IMR-90 (cell line): ENCODE measurements around the gene TMSB15C. TPM values are rescaled to one million over a fixed set of nuclear protein-coding genes. Genes with fewer than 3 reads are reported as not detected.
A peak's percentile ranks its signal among the peaks of the same experiment; 100 is the strongest.

ENCODE experiments used
- ATAC-seq: fragments of 200-7000 bp; cut with Tn5 transposase; 2 replicates; pipeline ENCODE4 v1.9.1; 2020; ENCODE audit warnings: low read depth, mild to moderate bottlenecking, moderate library complexity
- BruUV-seq: library from RNA; stranded (reverse); fragments of 400-500 nt; replicated peaks from 2 replicates; lab custom pipeline; 2021; lab: Mats Ljungman, UMichigan
- CTCF ChIA-PET: fragments of 300-600 bp; formaldehyde crosslinking; extraction: SDS; loops from one replicate; lab custom pipeline; 2021; ENCODE audit warnings: antibody characterized with exemption; lab: Yijun Ruan, JAX
- POLR2A ChIA-PET: fragments of 300-600 bp; sonication (Branson Sonifier 250); formaldehyde crosslinking; loops from one replicate; lab custom pipeline; 2022; ENCODE audit warnings: antibody characterized with exemption; ENCODE audit not compliant: unreplicated experiment; lab: Charles Lee
- DNase-seq: peaks from one replicate; pipeline ENCODE4 v3.0.0; 2013
- H2AFZ ChIP-seq: replicated peaks from 2 replicates; pipeline ENCODE3; 2013; ENCODE audit warnings: low read length, mild to moderate bottlenecking; ENCODE audit not compliant: poor library complexity
- H2AK5ac ChIP-seq: 2 replicates; pipeline ENCODE4 v1.6.1; 2013; ENCODE audit warnings: low read depth, low read length, inconsistent platforms
- H2AK9ac ChIP-seq: replicated peaks from 2 replicates; pipeline ENCODE3; 2013; ENCODE audit warnings: mild to moderate bottlenecking, low read depth, low read length, moderate library complexity; ENCODE audit not compliant: poor library complexity
- H2BK120ac ChIP-seq: 2 replicates; pipeline ENCODE4 v1.6.1; 2013; ENCODE audit warnings: low read depth, low read length, inconsistent platforms
- H2BK15ac ChIP-seq: 3 replicates; pipeline ENCODE4 v1.6.1; 2013; ENCODE audit warnings: low read depth, low read length, inconsistent platforms
- H2BK20ac ChIP-seq: 2 replicates; pipeline ENCODE4 v1.6.1; 2013; ENCODE audit warnings: low read depth, mild to moderate bottlenecking, inconsistent platforms, low read length, moderate library complexity
- H2BK5ac ChIP-seq: 2 replicates; pipeline ENCODE4 v1.6.1; 2013; ENCODE audit warnings: mild to moderate bottlenecking, low read depth, low read length, inconsistent platforms; ENCODE audit not compliant: poor library complexity, severe bottlenecking
- H3K14ac ChIP-seq: replicated peaks from 2 replicates; pipeline ENCODE4 v1.6.1; 2013; ENCODE audit warnings: low read depth, low read length, inconsistent platforms
- H3K18ac ChIP-seq: 2 replicates; pipeline ENCODE4 v1.6.1; 2013; ENCODE audit warnings: low read depth, low read length, control low read depth
- H3K23ac ChIP-seq: 2 replicates; pipeline ENCODE4 v1.6.1; 2013; ENCODE audit warnings: low read depth, low read length, inconsistent platforms
- H3K27ac ChIP-seq: 2 replicates; pipeline ENCODE4 v1.5.1; 2013; ENCODE audit warnings: mild to moderate bottlenecking, control low read depth, low read length; ENCODE audit not compliant: insufficient read depth
- H3K27me3 ChIP-seq: 2 replicates; pipeline ENCODE4 v1.6.1; 2013; ENCODE audit warnings: low read length; ENCODE audit not compliant: control insufficient read depth, insufficient read depth
- H3K36me3 ChIP-seq: 2 replicates; pipeline ENCODE4 v1.6.1; 2013; ENCODE audit warnings: low read length, mixed read lengths; ENCODE audit not compliant: control insufficient read depth, insufficient read depth
- H3K4ac ChIP-seq: 2 replicates; pipeline ENCODE4 v1.6.1; 2013; ENCODE audit warnings: low read depth, low read length, inconsistent platforms
- H3K4me1 ChIP-seq: 2 replicates; pipeline ENCODE4 v1.6.1; 2013; ENCODE audit warnings: low read length, mixed read lengths; ENCODE audit not compliant: control insufficient read depth, insufficient read depth
- H3K4me2 ChIP-seq: 2 replicates; pipeline ENCODE4 v1.6.1; 2013; ENCODE audit warnings: low read depth, mild to moderate bottlenecking, control low read depth, low read length, moderate library complexity
- H3K4me3 ChIP-seq: 2 replicates; pipeline ENCODE4 v1.5.1; 2013; ENCODE audit warnings: low read depth, mild to moderate bottlenecking, control low read depth, low read length, moderate library complexity; ENCODE audit not compliant: insufficient read depth
- H3K56ac ChIP-seq: 2 replicates; pipeline ENCODE4 v1.6.1; 2013; ENCODE audit warnings: low read length, inconsistent platforms; ENCODE audit not compliant: insufficient read depth; ENCODE audit errors: extremely low read depth
- H3K79me1 ChIP-seq, 2 experiments: 2 replicates each; pipeline ENCODE4 v1.6.1; 2013; ENCODE audit warnings: low read length in 2 of 2, inconsistent platforms in 1 of 2, low read depth in 1 of 2
- H3K9ac ChIP-seq: 2 replicates; pipeline ENCODE4 v1.6.1; 2013; ENCODE audit warnings: low read depth, low read length, control low read depth
- H3K9me1 ChIP-seq: 2 replicates; pipeline ENCODE4 v1.6.1; 2013; ENCODE audit warnings: low read length, inconsistent platforms; ENCODE audit not compliant: insufficient read depth
- H3K9me3 ChIP-seq: 2 replicates; pipeline ENCODE4 v1.6.1; 2013; ENCODE audit warnings: low read length; ENCODE audit not compliant: control insufficient read depth, insufficient read depth
- H4K20me1 ChIP-seq: 2 replicates; pipeline ENCODE4 v1.6.1; 2013; ENCODE audit warnings: low read length, inconsistent platforms; ENCODE audit not compliant: insufficient read depth
- H4K5ac ChIP-seq: 2 replicates; pipeline ENCODE4 v1.6.1; 2013; ENCODE audit warnings: mild to moderate bottlenecking, low read depth, low read length, control low read depth
- H4K8ac ChIP-seq, 2 experiments: 2 replicates each; pipeline ENCODE4 v1.6.1; 2013; ENCODE audit warnings: low read depth in 2 of 2, low read length in 2 of 2, control low read depth in 1 of 2, inconsistent platforms in 1 of 2
- H4K91ac ChIP-seq: 2 replicates; pipeline ENCODE4 v1.6.1; 2013; ENCODE audit warnings: low read depth, low read length, inconsistent platforms; ENCODE audit not compliant: insufficient read depth
- BHLHE40 ChIP-seq: fragments of 150-350 bp; IDR thresholded peaks from 2 replicates; pipeline ENCODE4 v1.6.1; 2016; ENCODE audit warnings: mild to moderate bottlenecking, low read depth, low read length
- CEBPB ChIP-seq: IDR thresholded peaks from 2 replicates; pipeline ENCODE4 v1.6.1; 2012; ENCODE audit warnings: low read depth, low read length, improper control_type of control experiment
- CHD1 ChIP-seq: IDR thresholded peaks from 2 replicates; pipeline ENCODE4 v1.6.1; 2012; ENCODE audit warnings: low read depth, low read length, improper control_type of control experiment
- CTCF ChIP-seq: conservative IDR thresholded peaks from 2 replicates; pipeline ENCODE4 v1.5.1; 2012; ENCODE audit warnings: mild to moderate bottlenecking, low read depth, low read length, improper control_type of control experiment
- ELK1 ChIP-seq: fragments of 150-350 bp; IDR thresholded peaks from 2 replicates; pipeline ENCODE4 v1.6.1; 2016; ENCODE audit warnings: low read depth, mild to moderate bottlenecking, low read length, moderate library complexity, borderline replicate concordance
- FOS ChIP-seq: fragments of 150-350 bp; IDR thresholded peaks from 2 replicates; pipeline ENCODE4 v1.6.1; 2016; ENCODE audit warnings: low read depth, low read length
- MAFK ChIP-seq: IDR thresholded peaks from 2 replicates; pipeline ENCODE4 v1.6.1; 2012; ENCODE audit warnings: low read depth, low read length, improper control_type of control experiment
- MAZ ChIP-seq: IDR thresholded peaks from 2 replicates; pipeline ENCODE4 v1.6.1; 2012; ENCODE audit warnings: low read depth, mild to moderate bottlenecking, low read length, improper control_type of control experiment, moderate library complexity, borderline replicate concordance
- MXI1 ChIP-seq: IDR thresholded peaks from 2 replicates; pipeline ENCODE4 v1.6.1; 2012; ENCODE audit warnings: low read depth, mild to moderate bottlenecking, low read length, moderate library complexity, borderline replicate concordance
- NFE2L2 ChIP-seq: fragments of 150-350 bp; IDR thresholded peaks from 2 replicates; pipeline ENCODE4 v1.6.1; 2016; ENCODE audit warnings: low read depth, mild to moderate bottlenecking, low read length
- POLR2A ChIP-seq: IDR thresholded peaks from 2 replicates; pipeline ENCODE4 v1.6.1; 2012; ENCODE audit warnings: mild to moderate bottlenecking, low read depth, low read length
- RAD21 ChIP-seq: IDR thresholded peaks from 2 replicates; pipeline ENCODE4 v1.6.1; 2012; ENCODE audit warnings: low read length, improper control_type of control experiment
- RCOR1 ChIP-seq: IDR thresholded peaks from 2 replicates; pipeline ENCODE4 v1.6.1; 2012; ENCODE audit warnings: mild to moderate bottlenecking, low read length, improper control_type of control experiment; ENCODE audit not compliant: insufficient replicate concordance
- RFX5 ChIP-seq: IDR thresholded peaks from 2 replicates; pipeline ENCODE4 v1.8.0; 2012; ENCODE audit warnings: low read depth, mild to moderate bottlenecking, low read length, moderate library complexity
- SMC3 ChIP-seq: fragments of 150-350 bp; IDR thresholded peaks from 2 replicates; pipeline ENCODE4 v1.6.1; 2016; ENCODE audit warnings: low read depth, mild to moderate bottlenecking, antibody characterized with exemption, low read length, moderate library complexity
- USF2 ChIP-seq: fragments of 150-350 bp; IDR thresholded peaks from 2 replicates; pipeline ENCODE4 v1.6.1; 2017; ENCODE audit warnings: mild to moderate bottlenecking, antibody characterized with exemption, low read length, low read depth
- WGBS, 2 experiments: methylation state at CpG; one replicate each; pipeline versions ENCODE4 v1.1.5 to v1.1.7; 2013; ENCODE audit warnings: missing lambda C conversion rate in 2 of 2; ENCODE audit not compliant: insufficient read length in 1 of 2; ENCODE audit errors: extremely low coverage in 2 of 2; 5-methylcytosine and 5-hydroxymethylcytosine counted together
- dilution Hi-C: fragments of 300-500 bp; cut with HindIII; formaldehyde crosslinking; loops from one replicate; pipeline ENCODE4 v1.14.3; 2018; ENCODE audit warnings: low sequenced_read_pairs; ENCODE audit not compliant: unreplicated experiment
- in situ Hi-C: fragments of 300-500 bp; cut with MboI; formaldehyde crosslinking; loops from 3 replicates; pipeline ENCODE4 v1.14.3; 2019; ENCODE audit warnings: low sequenced_read_pairs, inconsistent platforms, mixed read lengths
- intact Hi-C: fragments of 100-400 bp; cut with micrococcal nuclease; formaldehyde crosslinking; loops from 2 replicates; pipeline ENCODE4 v1.10.0; 2022
- polyA plus RNA-seq, 3 experiments: library from polyadenylated mRNA; depleted of rRNA; stranded (reverse); fragments of >200 nt; gene quantifications; 2 replicates each; pipeline ENCODE4 v1.2.3, GENCODE V29; 2012; ENCODE audit warnings: low replicate concordance in 1 of 3
- total RNA-seq: library from RNA; depleted of rRNA; stranded (reverse); fragments of >200 nt; gene quantifications from 2 replicates; pipeline ENCODE4 v1.2.3, GENCODE V29; 2012

The TMSB15C gene
- total and polyA plus RNA-seq, 2 of the 4 experiments (the other 2 are of a cell fraction): 1.9 to 2.0 TPM

- no peak overlapping the region for H3K18ac ChIP-seq
- peak; percentile 73; the same call in 1 of the 2 replicates for ATAC-seq
Measured at GRCh38 chrX:104098151-104098808, 22.2 kb upstream of the TMSB15C start.

More at GRCh38 chrX:104098151-104098808, 22.2 kb upstream of the TMSB15C start:
- Histone ChIP-seq H2BK20ac (no peak overlapping the region), H3K27me3 (peaks cover 8% of the 10 kb centered on the region), H4K5ac (no peak overlapping the region), H2BK15ac (no peak overlapping the region), H3K79me1 (no peaks in the 10 kb centered on the region), H3K23ac (no peak overlapping the region), H3K36me3 (no peaks in the 10 kb centered on the region), H3K4me1 (no peaks in the 10 kb centered on the region), H3K56ac (no peak overlapping the region), H4K20me1 (no peaks in the 10 kb centered on the region), H2BK5ac (no peak overlapping the region), H3K9me1 (no peaks in the 10 kb centered on the region; the same call in 1 of the 2 replicates), H3K27ac (no peak overlapping the region), H2AFZ (no peak overlapping the region), H2AK9ac (no peak overlapping the region), H3K4ac (no peak overlapping the region), H3K9ac (no peak overlapping the region), H3K14ac (no peak overlapping the region), H4K91ac (no peak overlapping the region), H4K8ac (no peak overlapping the region), H3K9me3 (no peaks in the 10 kb centered on the region), H3K4me2 (no peak overlapping the region; the same call in 1 of the 2 replicates), H3K4me3 (no peak overlapping the region), H2BK120ac (no peak overlapping the region), H2AK5ac (no peak overlapping the region)
- no TSS peak for BruUV-seq
- TF ChIP-seq RAD21 (peak; percentile 49), MXI1 (no peak), FOS (no peak), CHD1 (no peak), CTCF (peak; percentile 57), USF2 (no peak), MAZ (no peak), SMC3 (peak; percentile 46), CEBPB (no peak), BHLHE40 (no peak), POLR2A (no peak), RFX5 (no peak), RCOR1 (no peak), ELK1 (no peak), NFE2L2 (no peak), MAFK (no peak)
- ChIA-PET CTCF (no interaction called here), POLR2A (no interaction called here)
- no CpG with 5 or more reads among the region's 4 CpGs for WGBS, 2 experiments
- DNase-seq: peak; percentile 77
- intact Hi-C loops: loop anchor here (1.0 to 2.0 kb wide), 3 partner anchors 15 to 173 kb away; partner anchors contain the start of gene ZCCHC18
- in situ Hi-C loops: no loop called here
- dilution Hi-C loops: no loop called here
